ENCODE measurements around the gene CXCL14.

GRCh38 chr5:135625486-135625885 is 46.7 kb upstream of the CXCL14 start:
- no peak for TF ChIP-seq POLR2A (IDR thresholded peaks at IDR 0.05)
- TF ChIP-seq, protein P1, sequence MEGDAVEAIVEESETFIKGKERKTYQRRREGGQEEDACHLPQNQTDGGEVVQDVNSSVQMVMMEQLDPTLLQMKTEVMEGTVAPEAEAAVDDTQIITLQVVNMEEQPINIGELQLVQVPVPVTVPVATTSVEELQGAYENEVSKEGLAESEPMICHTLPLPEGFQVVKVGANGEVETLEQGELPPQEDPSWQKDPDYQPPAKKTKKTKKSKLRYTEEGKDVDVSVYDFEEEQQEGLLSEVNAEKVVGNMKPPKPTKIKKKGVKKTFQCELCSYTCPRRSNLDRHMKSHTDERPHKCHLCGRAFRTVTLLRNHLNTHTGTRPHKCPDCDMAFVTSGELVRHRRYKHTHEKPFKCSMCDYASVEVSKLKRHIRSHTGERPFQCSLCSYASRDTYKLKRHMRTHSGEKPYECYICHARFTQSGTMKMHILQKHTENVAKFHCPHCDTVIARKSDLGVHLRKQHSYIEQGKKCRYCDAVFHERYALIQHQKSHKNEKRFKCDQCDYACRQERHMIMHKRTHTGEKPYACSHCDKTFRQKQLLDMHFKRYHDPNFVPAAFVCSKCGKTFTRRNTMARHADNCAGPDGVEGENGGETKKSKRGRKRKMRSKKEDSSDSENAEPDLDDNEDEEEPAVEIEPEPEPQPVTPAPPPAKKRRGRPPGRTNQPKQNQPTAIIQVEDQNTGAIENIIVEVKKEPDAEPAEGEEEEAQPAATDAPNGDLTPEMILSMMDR (IDR thresholded peaks at IDR 0.05), result no peak
